Loucy (cell line): ENCODE measurements around the gene CACNA1I.

Experiments used
- CTCF ChIP-seq: fragments of 200-600 bp; sonication (generic); conservative IDR thresholded peaks from 2 replicates; pipeline ENCODE4 v1.5.1; 2014; ENCODE audit warnings: mild to moderate bottlenecking, antibody characterized with exemption, low read length
- EZH2phosphoT487 ChIP-seq: fragments of 200-600 bp; IDR thresholded peaks from 2 replicates; pipeline ENCODE4 v1.6.1; 2018; ENCODE audit warnings: antibody characterized with exemption, mild to moderate bottlenecking, moderate library complexity, borderline replicate concordance

- peak; percentile 55 for TF ChIP-seq CTCF
- TF ChIP-seq EZH2phosphoT487 = no peak
Observed at GRCh38 chr22:39530692-39531331, 39.7 kb upstream of the CACNA1I start.
